NCI-H187 (cell line): ENCODE data around the gene F10.

Experiments used
- DNase-seq, 2 experiments: peaks; one replicate each; lab custom pipeline; 2025; lab: John Stamatoyannopoulos, UW

Gene F10

DNA sequence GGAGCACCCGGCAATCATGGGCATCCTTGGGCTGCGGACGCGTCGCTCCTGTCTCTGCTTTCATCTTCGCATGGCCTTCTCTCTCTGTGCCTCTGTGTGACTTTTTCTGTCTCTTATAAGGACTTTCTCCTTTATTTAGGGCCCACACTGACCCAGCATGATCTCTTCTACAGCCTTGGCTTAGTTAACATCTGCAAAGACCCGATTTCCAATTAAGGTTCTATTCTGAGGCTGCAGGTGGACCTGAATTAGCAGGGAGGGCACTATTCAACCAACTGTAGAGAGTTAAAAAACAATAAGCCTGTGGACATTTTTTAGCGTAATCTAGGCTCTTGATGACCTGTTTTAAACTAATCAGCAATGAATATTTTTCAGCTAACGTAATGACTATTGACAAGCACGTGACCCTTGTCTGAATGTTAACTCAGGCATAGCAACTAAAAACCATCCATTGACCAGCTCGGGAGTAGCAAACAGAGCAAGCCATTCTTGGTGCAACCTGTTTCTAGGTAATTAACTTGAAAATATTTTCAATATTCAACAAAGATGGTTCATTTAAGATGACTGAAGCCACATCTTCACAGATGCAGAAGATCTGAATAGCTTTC is 15.2 kb downstream of the F10 start:
- DNase-seq, result no peak

DNA sequence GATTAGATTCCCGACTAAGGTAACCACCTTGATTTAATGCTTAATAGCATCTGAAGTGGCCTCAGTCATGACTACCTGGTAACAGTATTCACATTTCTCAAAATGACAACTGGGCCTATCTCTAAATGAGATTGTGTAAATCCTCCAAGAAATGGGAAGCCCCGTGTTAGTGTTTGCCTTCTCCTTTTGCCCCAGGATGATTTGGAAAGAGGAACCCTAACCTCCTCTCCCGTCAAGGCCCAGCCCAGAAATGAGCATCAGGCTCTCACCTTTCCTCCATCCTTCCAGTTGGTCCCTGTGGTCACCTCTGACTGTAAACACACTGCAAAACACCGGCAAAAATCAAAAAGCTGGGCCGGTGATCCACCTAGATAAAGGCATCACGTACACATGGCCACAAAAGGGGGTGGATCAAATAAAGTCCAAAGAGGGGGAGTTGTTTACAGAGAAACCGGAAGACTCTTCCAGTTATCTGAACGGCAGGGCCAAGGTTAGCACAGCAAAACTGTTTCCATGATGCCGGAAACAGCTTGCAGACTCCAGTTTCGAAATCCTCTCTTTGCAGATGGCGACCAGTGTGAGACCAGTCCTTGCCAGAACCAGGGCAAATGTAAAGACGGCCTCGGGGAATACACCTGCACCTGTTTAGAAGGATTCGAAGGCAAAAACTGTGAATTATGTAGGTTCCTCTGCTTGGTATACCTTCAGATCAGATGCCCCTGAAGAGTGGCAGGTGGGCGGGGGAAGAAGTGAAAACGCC is 16.4 kb downstream of the F10 start:
- DNase-seq, result no peak

DNA sequence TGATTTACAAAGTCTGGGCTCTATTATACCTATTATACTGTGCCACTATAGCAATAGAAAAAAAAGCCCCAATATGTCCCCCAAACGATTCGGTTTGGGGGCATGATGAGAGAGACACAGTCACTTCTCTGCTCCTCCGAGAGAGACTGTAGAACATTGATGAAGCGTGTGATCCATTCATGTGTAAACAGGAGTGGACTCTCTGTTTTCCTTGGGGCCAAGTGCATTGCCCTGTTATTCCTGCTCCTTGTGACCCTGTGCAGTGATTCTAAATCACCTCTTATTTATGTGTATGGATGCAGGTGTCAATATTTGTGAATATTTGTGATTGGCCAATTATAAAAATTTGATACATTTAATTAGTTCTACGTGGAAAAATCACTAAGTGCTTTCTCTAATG is 17.0 kb downstream of the F10 start:
- no peak for DNase-seq

DNA sequence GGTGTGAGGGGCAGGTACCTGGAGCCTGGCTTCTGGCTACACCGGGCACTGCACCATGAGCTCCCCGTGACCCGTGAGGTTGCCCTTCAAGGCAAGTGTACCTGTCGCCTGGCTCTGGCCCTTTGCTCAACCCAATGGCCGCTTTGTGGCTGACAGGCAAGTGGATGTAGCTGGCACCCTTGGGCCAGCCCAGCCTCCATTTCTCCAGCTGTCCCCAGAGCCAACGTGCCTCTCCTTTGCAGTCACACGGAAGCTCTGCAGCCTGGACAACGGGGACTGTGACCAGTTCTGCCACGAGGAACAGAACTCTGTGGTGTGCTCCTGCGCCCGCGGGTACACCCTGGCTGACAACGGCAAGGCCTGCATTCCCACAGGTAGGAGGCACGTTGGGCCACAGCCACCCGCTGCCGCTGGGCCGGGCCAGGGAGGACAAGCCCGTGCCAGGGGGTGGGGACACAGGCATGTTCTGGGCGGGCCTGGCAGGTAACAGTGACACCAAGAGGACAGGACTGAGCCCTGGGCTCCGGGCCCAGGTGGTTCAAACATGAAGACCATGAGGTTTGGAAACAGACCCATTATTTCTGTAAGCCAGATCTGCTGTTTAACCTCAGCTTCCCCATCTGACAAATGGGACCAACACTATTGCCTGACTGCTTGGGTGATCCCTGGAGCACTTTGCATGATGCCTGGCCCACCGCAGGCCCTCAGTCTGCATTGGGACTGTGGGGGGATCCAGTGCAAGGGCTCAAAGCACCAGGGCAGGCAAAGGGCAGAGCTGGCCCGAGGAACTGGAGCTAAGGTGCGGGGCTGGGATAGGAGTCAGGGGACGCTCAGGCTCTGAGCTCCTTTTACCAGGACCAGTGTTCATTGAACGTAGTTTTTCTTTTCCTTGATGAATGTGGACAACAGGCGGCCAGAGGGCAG is 18.3 kb downstream of the F10 start:
- no peak for DNase-seq

DNA sequence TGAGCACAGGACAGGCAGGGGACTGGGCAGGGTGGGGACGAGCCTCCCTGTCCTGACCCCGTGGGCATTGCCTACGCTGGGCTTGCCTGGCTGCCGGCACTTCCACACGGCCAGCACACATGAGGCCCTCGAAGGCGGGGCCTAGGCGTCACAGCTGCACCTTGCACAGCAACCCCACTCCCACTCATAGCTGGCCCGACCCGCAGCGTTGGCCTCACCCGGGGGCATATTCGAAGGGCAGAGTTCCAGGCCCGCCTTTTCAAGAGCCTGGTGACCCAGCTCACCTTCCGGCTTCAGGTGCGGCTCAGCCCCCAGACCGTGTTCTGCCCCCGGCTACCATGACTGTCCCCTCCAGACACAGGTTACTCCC is 19.0 kb downstream of the F10 start:
- no peak for DNase-seq

DNA sequence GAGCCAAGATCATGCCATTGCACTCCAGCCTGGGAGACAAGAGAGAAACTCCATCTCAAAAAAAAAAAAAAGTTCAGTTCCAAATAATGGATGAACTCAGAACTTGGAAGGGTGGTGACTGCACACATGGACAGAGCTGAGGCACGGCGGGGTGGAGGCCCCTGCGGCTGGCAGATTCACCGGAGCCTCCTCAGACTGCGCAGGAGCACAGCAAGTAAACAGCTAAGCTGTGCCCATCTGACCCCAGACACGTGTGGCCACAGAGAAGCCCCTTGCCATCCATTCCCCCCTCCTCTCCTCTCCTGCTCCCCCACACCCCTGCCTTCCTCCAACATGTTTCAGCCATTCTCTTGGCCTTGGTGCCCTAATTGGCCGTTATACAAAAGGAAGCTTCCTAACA is 20.3 kb downstream of the F10 start:
- no peak for DNase-seq

DNA sequence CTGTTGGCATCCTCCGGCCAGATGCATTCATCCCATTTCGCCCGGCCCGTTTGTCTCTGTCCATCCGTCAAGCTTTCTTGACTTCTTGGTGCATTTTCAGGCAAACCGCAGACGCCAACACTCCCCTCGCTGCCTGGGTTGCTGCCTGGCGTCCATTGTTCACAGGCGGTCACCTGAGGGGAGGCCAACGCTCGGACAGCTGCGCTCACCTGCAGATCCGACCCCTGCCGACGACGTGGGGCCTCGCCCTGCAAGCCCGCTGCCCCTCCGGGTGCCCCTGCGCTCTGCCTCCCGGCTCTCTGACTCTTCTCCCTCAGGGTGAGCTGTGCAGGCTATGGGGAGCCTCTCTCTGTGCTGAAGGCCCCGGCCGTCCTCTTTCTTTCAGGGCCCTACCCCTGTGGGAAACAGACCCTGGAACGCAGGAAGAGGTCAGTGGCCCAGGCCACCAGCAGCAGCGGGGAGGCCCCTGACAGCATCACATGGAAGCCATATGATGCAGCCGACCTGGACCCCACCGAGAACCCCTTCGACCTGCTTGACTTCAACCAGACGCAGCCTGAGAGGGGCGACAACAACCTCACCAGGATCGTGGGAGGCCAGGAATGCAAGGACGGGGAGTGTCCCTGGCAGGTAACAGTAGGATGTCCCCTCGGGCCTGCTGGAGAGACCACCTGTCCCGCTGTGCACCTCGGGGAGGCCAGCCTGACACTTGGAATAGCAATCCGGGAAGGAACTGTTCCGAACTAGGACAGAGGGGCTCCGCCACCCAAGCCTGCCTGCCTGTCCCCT is 21.1 kb downstream of the F10 start:
- DNase-seq, result no peak

DNA sequence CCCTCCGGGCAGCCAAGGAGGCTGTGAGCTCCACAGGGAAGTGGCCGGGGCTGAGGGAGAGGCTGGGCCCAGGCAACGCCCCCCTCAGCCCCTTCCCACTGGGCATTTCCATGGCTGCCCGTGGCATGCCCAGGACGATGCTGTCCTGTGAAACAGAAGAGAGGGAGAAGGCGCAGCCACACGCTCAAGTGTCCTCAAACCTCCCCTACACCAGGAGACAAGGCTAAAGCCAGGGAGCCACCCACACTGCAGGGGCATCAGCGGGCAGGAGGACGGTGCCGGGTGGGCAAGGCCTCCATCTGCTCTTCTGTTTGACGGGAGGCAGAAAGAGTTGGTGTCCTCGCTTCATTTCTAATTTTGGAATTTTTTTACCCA is 21.6 kb downstream of the F10 start:
- DNase-seq, result no peak

DNA sequence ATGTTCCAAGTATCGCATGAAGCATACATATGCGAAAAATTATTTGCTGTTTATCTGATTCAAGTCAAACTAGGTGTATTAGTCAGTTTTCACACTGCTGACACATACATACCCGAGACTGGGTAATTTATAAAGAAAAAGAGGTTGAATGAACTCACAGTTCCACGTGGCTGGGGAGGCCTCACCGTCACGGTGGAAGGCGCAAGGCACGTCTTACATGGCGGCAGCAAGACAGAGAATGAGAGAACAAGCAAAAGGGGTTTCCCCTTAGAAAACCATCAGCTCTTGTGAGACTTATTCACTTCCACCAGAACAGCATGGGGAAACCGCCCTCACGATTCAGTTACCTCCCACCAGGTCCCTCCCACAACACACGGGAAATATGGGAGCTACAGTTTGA is 22.9 kb downstream of the F10 start:
- DNase-seq, result no peak

DNA sequence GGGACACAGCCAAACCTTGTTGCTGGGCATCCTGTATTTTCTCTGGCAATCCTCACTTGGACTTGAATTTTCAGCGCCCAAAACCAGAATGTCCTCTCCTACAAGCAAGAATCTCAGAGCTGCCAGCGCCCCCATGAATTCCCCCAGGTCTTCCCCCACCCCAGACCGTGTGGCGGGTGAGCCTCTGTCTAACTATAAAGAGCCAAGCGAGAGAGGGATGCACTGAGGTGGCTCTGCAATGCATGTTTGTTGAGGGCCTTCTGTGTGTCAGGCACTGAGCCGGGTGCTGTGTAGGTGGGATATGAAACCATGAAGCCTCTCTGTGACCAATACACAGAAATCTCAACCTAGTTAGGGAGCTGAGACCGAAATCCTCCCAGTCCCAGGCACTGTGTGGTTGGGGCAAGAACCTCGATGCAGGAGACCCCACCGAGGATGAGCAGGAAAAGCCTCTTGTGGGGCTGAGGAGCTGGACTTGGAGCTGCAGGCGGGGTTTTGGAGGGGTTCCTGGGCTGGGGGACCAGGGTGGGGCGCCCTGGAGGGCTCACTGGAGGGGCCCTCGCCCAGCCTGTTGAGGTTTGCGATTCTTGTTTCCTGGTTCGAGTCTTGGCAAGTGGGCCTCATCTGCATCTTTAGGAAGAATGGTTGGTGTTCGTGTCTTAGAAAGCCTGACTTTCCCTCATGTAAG is 23.5 kb downstream of the F10 start:
- DNase-seq, result no peak

DNA sequence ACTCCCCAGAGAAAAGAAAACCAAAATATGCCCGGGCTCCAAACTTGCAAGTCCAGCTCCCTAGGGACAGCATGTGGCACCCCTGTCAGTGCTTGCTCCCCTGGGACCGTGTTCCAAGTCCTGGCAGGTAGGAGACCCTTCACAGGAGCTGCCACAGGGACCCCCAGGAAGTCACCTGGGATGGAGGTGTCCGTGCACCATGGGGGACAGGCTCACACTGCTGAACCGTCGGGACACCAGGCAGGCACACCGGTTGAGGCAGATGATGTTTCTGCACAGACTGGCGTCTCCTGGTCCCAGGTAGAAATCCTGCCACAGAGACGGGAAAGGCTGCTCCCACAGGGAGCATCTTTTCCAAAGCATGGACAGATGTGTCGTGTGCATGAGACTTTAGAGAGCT is 24.2 kb downstream of the F10 start:
- no peak for DNase-seq

DNA sequence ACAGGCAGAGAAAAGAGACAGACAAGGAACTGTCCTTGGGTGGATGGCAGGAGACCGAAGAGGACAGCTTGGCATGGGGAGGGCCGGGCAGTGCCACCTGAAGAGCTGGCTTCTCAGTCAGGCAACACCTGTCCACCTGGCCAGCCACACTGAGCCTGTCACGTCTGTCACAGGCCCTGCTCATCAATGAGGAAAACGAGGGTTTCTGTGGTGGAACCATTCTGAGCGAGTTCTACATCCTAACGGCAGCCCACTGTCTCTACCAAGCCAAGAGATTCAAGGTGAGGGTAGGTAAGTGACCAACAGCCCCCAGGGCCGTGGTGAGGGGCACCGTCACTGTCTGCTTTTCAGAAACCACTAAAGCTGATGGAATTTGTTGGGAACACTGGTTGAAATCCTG is 24.6 kb downstream of the F10 start:
- DNase-seq, result no peak

DNA sequence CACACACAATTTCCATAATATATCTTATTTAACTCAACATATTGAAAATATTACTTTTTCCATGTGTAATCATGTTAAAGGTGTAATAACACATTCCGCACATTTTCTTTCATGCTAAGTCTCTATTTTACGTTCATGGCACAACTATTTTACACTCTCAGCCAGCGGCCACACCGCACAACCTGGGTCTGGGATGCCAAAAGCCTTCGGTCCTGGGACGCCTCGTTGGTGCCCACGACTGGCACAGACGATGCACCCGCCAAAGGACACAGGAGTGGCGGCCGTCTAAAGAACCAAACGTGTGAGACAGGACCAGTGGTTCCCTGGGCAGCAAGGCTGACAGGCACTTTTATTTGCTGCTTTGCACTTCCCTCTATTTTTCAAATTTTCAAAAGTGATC is 25.8 kb downstream of the F10 start:
- DNase-seq, result no peak

DNA sequence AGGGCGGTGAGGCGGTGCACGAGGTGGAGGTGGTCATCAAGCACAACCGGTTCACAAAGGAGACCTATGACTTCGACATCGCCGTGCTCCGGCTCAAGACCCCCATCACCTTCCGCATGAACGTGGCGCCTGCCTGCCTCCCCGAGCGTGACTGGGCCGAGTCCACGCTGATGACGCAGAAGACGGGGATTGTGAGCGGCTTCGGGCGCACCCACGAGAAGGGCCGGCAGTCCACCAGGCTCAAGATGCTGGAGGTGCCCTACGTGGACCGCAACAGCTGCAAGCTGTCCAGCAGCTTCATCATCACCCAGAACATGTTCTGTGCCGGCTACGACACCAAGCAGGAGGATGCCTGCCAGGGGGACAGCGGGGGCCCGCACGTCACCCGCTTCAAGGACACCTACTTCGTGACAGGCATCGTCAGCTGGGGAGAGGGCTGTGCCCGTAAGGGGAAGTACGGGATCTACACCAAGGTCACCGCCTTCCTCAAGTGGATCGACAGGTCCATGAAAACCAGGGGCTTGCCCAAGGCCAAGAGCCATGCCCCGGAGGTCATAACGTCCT is 26.4 kb downstream of the F10 start:
- no peak for DNase-seq

DNA sequence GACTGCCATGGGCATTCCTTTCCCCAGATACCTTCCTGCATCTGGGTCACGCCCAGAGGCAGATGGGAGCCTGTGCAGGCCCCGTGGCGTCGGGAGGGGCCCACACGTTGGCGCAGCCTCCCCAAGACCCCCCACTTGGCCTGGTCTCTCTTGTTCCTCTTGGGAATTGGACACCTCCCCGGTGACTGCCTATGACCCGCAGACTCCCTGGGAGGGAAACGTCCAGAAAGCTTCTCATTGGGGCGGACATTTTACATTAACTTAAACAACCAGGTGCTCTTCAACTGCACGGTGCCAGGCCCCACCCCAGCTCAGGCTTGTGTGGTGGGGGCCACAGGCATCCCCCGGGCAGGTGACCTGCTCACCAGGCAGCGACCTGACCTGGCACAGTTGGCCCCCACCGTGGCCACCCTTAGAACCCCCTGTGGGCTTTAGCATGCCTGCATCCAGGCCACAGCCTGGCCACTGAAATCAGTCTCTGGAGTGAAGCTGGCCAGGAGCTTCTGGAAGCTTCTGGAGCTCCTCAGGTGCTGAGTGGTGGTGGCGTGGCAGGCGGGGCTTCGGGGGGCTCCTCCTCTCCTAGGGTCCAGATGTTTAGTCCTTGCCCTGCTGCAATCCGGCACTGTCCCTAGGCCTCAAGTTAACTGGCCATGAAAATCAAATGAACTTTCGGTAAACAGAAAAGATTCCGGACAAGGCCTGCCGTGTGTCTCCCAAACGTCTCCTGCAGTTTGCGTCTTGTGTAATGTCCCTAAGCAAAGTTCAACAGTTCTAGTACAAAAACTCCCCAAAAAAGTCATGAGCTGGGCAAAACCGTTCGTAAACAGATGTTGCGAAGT is 27.3 kb downstream of the F10 start:
- no peak for DNase-seq

DNA sequence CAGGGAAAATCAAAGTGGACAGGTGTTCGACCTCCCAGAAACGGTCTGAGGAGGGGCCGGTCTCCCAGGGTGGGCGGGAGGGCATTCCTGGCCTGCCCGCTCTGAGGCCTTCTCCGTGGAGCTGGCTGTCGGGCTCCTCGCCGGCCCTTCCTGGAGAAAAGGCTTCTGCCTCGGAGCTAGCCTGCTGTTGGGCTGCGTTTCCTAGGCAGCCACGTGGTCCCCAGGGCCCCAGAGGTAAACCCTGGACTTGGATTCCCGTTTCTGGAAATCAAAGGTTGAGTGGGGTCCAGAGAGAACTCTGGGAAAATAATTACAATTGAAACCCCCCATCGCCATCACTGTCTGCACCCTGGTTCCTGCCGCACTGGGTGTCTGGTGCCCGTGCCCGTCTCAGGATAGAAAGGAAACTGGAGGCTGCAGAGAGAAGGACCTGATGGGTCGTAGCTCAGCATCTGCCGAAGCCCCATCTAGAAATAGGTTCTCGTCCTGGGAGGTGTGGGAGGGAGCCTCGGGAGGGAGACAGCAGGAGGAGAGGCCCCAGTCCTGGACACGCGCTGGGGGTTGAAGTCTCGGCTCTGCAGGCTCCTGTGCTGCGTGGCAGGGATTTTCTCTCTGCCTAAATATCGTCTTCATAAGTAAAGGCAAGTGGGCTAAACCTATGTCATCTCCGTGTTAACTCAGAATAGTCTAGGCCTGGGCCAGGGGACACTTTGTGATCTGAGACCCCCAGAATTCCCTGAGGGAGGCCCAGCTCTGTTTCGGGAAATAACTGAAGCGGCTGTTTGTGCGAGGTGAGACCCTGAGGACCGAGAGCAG is 28.2 kb downstream of the F10 start:
- DNase-seq, result no peak

DNA sequence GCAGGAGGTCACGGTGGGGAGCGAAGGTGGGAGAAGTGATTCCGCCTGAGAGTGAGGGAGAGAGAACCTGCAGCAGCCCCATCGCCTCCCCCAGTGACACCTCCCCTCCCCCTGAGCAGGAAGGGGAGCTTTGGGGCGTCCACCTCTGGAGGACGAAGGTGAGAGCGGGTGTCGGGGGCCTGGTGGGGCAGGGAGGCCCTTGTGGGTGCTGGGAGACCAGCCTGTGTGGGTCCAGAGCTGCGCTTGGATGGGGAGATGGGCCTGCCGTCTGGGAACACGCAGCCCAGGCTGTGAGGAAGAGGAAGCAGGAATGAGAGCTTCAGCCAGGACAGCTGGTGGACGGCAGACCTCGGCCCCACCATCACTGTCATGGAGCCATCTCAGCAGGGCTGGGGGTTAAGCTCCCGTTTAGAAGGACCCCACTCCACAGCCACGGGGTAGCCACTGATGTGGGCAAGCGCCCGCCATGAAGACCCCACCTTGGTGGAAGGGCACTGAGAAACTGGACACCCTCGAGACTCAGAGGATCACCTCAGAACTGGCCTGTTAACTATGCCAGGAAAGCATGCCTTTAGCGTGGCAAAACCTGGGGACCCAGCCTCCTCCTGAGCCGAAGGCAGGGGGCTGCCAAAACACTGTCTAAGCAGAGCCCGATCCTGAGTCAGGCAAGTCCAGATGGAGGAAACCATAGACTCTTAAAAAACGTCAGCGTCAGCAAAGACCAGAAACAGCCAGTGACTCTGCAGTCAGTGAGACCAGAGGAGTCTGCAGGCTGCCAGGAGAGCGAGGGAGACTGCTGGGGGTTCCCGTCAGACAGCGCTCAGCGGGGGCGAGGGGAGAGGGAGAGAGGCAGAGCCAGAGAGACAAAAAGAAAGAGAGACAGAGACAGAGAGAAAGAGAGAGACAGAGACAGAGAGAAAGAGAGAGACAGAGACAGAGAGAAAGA is 29.4 kb downstream of the F10 start:
- DNase-seq, result no peak

DNA sequence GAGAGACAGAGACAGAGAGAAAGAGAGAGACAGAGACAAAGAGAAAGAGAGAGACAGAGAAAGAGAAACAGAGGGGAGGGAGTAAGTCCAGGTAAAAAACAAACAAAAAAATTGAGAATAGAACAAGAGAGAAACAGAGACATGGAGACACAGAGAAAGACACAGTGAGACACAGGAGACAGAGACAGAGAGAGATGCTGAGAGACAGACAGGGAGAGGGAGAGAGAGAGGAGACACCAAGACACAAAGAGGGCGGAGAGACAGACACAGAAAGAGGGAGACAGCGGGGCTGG is 30.0 kb downstream of the F10 start:
- no peak for DNase-seq
